PC-9 (cell line): ENCODE results near the gene RTN3. TPM values are rescaled to one million over a fixed set of nuclear protein-coding genes. Genes with fewer than 3 reads are reported as not detected.

Experiments
- BruUV-seq: library from RNA; stranded (reverse); fragments of 400-500 nt; replicated peaks from 2 replicates; lab custom pipeline; 2021; lab: Mats Ljungman, UMichigan
- CTCF ChIA-PET: fragments of 300-600 bp; sonication (Branson Sonifier 250); formaldehyde crosslinking; loops from one replicate; lab custom pipeline; 2022; ENCODE audit warnings: antibody characterized with exemption; lab: Charles Lee
- POLR2A ChIA-PET: fragments of 300-600 bp; sonication (Branson Sonifier 250); formaldehyde crosslinking; loops from one replicate; lab custom pipeline; 2022; ENCODE audit warnings: antibody characterized with exemption; ENCODE audit not compliant: unreplicated experiment; lab: Charles Lee
- DNase-seq, 2 experiments: peaks; one replicate each; pipeline versions ENCODE4 v3.0.0 to v3.0.0-alpha.2; 2015 to 2022; ENCODE audit warnings: mixed read lengths in 1 of 2
- H2AFZ ChIP-seq: fragments of 200-600 bp; sonication (generic); 2 replicates; pipeline ENCODE4 v1.8.1; 2017; ENCODE audit warnings: antibody characterized with exemption
- H3F3A ChIP-seq: fragments of 200-600 bp; sonication (generic); 2 replicates; pipeline ENCODE4 v1.8.1; 2017; ENCODE audit warnings: antibody characterized with exemption, mild to moderate bottlenecking, low read depth; ENCODE audit not compliant: insufficient read depth
- H3K27ac ChIP-seq: fragments of 200-600 bp; sonication (generic); 2 replicates; pipeline ENCODE4 v1.6.1; 2016; ENCODE audit warnings: mixed run types
- H3K27me3 ChIP-seq: fragments of 200-600 bp; sonication (generic); 2 replicates; pipeline ENCODE4 v1.6.1; 2016; ENCODE audit warnings: low read depth, mixed run types; ENCODE audit not compliant: insufficient read depth
- H3K36me3 ChIP-seq: fragments of 200-600 bp; sonication (generic); 2 replicates; pipeline ENCODE4 v1.6.1; 2016; ENCODE audit warnings: low read depth, mixed run types
- H3K4me1 ChIP-seq: fragments of 200-600 bp; sonication (generic); replicated peaks from 2 replicates; pipeline ENCODE4 v1.6.1; 2016; ENCODE audit warnings: mixed run types; ENCODE audit not compliant: insufficient read depth
- H3K4me2 ChIP-seq: fragments of 200-600 bp; sonication (generic); 2 replicates; pipeline ENCODE4 v1.6.1; 2017; ENCODE audit warnings: mixed run types
- H3K4me3 ChIP-seq: fragments of 200-600 bp; sonication (generic); 2 replicates; pipeline ENCODE4 v1.6.1; 2016; ENCODE audit warnings: mixed run types
- H3K79me2 ChIP-seq: fragments of 200-600 bp; sonication (generic); 2 replicates; pipeline ENCODE4 v1.6.1; 2017; ENCODE audit warnings: low read depth, mixed run types
- H3K9me2 ChIP-seq: fragments of 200-600 bp; sonication (generic); 2 replicates; pipeline ENCODE4 v1.8.1; 2017; ENCODE audit warnings: mild to moderate bottlenecking; ENCODE audit not compliant: insufficient read depth
- H3K9me3 ChIP-seq: fragments of 200-600 bp; sonication (generic); 2 replicates; pipeline ENCODE4 v1.8.1; 2016; ENCODE audit warnings: low read depth; ENCODE audit not compliant: insufficient read depth
- H4K20me1 ChIP-seq: fragments of 200-600 bp; sonication (generic); 2 replicates; pipeline ENCODE4 v1.8.1; 2017; ENCODE audit not compliant: insufficient read depth
- EZH2 ChIP-seq: fragments of 200-600 bp; sonication (generic); IDR thresholded peaks from 2 replicates; pipeline ENCODE4 v1.8.0; 2017; ENCODE audit warnings: antibody characterized with exemption, low read depth
- intact Hi-C: fragments of 100-400 bp; cut with micrococcal nuclease; formaldehyde crosslinking; loops from one replicate; pipeline ENCODE4 v1.10.0; 2022; ENCODE audit not compliant: unreplicated experiment
- total RNA-seq: library from RNA; stranded (reverse); gene quantifications from 2 replicates; pipeline ENCODE4 v1.2.3, GENCODE V29; 2021
- TF ChIP-seq, protein P1 (sequence below): fragments of 200-600 bp; sonication (generic); conservative IDR thresholded peaks from 2 replicates; pipeline ENCODE4 v1.6.1; 2017; ENCODE audit warnings: mixed run types, antibody characterized with exemption, mild to moderate bottlenecking, moderate library complexity

RTN3 gene
- total RNA-seq, 1 experiment from 2014 or later = 279 TPM

DNA sequence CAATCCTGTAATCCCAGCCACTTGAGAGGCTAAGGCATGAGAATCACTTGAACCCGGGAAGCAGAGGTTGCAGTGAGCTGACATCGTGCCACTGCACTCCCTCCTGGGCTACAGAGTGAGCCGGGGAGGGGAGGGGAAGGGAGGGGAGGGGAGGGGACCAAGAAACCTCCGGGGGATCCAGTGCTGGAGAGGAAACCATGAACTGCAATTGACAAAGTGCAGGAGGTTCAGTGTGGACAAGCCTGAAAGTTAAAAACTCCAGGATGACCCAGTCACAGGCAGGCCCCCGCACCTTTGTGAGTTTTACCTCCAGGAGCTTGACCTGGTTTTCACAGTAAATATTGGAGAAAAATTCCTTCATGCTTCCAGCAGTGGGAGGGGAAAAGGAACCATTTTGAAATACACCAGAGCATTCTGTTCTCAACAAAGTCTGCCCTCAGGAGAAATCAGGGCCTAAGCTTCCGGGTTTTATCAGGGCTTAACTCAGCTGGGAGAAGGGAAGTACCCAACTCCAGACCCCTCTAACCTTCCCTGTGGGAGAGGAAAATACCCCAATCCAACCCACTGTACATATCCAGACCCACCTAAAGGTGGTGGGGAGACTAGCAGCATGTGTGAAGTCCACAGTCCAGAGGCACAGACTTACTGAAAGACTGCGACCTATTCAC lies 102.8 kb downstream of the RTN3 start:
- Histone ChIP-seq H2AFZ (0 out of 2 replicates have a peak overlapping the region, but pooled peaks have one; percentile 61), H3K4me1 (no peaks in the 10 kb centered on the region), H4K20me1 (no peaks in the 10 kb centered on the region), H3F3A (no peaks in the 10 kb centered on the region), H3K79me2 (no peaks in the 10 kb centered on the region), H3K9me3 (no peaks in the 10 kb centered on the region), H3K9me2 (no peaks in the 10 kb centered on the region), H3K4me3 (no peak overlapping the region), H3K36me3 (no peaks in the 10 kb centered on the region), H3K4me2 (no peak overlapping the region), H3K27me3 (no peaks in the 10 kb centered on the region), H3K27ac (no peak overlapping the region)
- TF ChIP-seq, protein P1, sequence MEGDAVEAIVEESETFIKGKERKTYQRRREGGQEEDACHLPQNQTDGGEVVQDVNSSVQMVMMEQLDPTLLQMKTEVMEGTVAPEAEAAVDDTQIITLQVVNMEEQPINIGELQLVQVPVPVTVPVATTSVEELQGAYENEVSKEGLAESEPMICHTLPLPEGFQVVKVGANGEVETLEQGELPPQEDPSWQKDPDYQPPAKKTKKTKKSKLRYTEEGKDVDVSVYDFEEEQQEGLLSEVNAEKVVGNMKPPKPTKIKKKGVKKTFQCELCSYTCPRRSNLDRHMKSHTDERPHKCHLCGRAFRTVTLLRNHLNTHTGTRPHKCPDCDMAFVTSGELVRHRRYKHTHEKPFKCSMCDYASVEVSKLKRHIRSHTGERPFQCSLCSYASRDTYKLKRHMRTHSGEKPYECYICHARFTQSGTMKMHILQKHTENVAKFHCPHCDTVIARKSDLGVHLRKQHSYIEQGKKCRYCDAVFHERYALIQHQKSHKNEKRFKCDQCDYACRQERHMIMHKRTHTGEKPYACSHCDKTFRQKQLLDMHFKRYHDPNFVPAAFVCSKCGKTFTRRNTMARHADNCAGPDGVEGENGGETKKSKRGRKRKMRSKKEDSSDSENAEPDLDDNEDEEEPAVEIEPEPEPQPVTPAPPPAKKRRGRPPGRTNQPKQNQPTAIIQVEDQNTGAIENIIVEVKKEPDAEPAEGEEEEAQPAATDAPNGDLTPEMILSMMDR = no peak
- no peak for TF ChIP-seq EZH2
- intact Hi-C loops = no loop called here
- BruUV-seq = no TSS peak
- no peak for DNase-seq
- ChIA-PET POLR2A (no interaction called here), CTCF (no interaction called here)

DNA sequence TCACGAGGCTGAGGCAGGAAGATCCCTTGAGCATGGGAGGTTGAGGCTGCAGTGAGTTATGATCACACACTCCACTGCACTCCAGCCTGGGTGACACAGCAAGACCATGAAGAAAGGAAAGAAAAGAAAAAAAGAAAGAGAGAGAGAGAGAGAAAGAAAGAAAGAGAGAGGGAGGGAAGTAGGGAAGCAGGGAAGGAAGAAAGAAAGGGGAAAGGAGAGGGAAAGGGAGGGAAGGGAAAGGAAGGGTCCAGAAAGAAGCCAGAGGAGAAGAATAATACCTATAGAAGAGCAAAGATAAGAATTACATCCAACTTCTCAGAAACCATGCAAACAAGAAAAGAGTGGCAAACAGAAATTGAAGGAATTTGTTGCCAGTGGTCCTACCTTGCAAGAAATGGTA lies 104.5 kb downstream of the RTN3 start:
- no peak for DNase-seq
- H3K27me3 ChIP-seq = no peaks in the 10 kb centered on the region
- no peaks in the 10 kb centered on the region for H3F3A ChIP-seq
- H3K79me2 ChIP-seq = no peaks in the 10 kb centered on the region
- TF ChIP-seq, protein P1 = no peak
- no peak for TF ChIP-seq EZH2
- no TSS peak for BruUV-seq
- ChIA-PET CTCF (no interaction called here), POLR2A (no interaction called here)
- no peaks in the 10 kb centered on the region for H4K20me1 ChIP-seq
- H3K4me3 ChIP-seq = no peak overlapping the region
- H3K4me2 ChIP-seq = no peak overlapping the region
- H3K4me1 ChIP-seq = no peaks in the 10 kb centered on the region
- H2AFZ ChIP-seq = no peak overlapping the region
- H3K9me2 ChIP-seq = no peaks in the 10 kb centered on the region
- H3K9me3 ChIP-seq = 0 out of 2 replicates have a peak, but pooled peaks cover 7% of the 10 kb centered on the region
- no peaks in the 10 kb centered on the region for H3K36me3 ChIP-seq
- H3K27ac ChIP-seq = no peak overlapping the region
- intact Hi-C loops = no loop called here

DNA sequence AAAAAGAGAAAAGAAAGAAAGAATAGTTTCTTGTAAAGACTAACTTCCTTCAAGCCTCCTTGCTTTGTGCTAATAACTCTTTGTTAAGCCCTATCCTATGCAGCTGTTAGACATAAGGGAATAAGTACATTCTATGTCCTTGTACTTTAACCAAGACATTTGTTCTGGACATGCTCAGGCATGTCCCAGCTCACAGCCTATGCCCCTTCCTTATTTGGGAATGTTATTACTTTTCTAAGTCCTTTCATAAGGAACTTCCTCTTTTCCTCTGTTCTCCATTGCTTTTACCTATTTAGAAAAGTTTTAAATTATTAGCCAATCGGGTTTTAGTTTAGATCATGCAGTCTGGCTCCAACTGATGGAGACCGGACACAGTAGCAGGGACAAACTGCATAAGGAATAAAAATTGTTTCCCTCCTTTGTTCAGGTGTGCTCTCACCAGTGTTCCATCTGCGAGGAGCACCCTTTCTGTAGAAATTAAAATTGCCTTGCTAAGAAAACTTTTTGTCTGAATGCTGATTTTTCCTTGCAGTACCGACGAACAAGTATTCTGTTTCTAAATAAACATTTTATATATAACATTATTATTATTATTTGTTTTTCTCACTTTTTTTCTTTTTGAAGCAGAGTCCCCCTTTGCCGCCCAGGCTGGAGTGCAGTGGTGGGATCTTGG lies 110.3 kb downstream of the RTN3 start:
- H3K27me3 ChIP-seq = no peaks in the 10 kb centered on the region
- CTCF ChIA-PET = no interaction called here
- H3K4me2 ChIP-seq = no peak overlapping the region
- peaks cover 4% of the 10 kb centered on the region; the same call in 1 of the 2 replicates for H3F3A ChIP-seq
- no peak for DNase-seq
- BruUV-seq = no TSS peak
- intact Hi-C loops = no loop called here
- H3K36me3 ChIP-seq = no peaks in the 10 kb centered on the region
- no peaks in the 10 kb centered on the region for H3K79me2 ChIP-seq
- no peaks in the 10 kb centered on the region for H4K20me1 ChIP-seq
- TF ChIP-seq, protein P1 = no peak
- no peak for TF ChIP-seq EZH2
- H3K9me2 ChIP-seq = no peaks in the 10 kb centered on the region
- no peak overlapping the region for H3K27ac ChIP-seq
- peaks cover 20% of the 10 kb centered on the region; the same call in 1 of the 2 replicates for H3K9me3 ChIP-seq
- POLR2A ChIA-PET = interaction anchor here (0.7 kb wide), 1 partner anchor 137 kb away, joined by 3 read pairs; no protein-coding TSS in a partner anchor
- no peak overlapping the region for H3K4me3 ChIP-seq
- H2AFZ ChIP-seq = no peak overlapping the region
- no peaks in the 10 kb centered on the region for H3K4me1 ChIP-seq
